Measurements from ENCODE around the gene DOCK10. TPM values are rescaled to one million over a fixed set of nuclear protein-coding genes. Genes with fewer than 3 reads are reported as not detected.

The DOCK10 gene
- total RNA-seq, 2 experiments from 2014 or later = 40.8 to 68.2 TPM

DNA sequence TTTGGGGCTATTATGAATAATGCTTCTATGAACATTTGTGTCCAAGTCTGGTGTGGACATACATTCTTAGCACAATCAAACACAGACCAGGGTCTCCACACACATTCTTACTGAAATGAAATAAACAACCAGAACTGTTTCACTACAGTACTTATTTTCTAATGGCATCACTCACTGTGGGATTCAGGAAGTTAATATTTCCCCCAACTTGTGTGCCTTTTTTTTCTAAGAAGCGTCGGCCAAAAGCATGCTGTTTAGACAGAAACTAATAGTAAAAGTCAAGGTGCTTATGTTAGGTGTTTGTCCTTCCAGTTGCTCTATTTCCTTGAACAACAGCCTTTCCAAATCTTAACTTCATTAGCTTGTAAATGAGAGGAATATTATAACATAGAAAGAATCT lies 117.6 kb downstream of the DOCK10 start:
- Histone ChIP-seq H3K4me3 (ENCODE audit: low read depth, low read length, poor library complexity, severe bottlenecking) (no peak overlapping the region), H3K79me2 (ENCODE audit: insufficient read depth, low read depth, low read length) (peaks cover 19% of the 10 kb centered on the region; the same call in 1 of the 2 replicates), H3K9me2 (ENCODE audit: insufficient read depth, low read length) (no peaks in the 10 kb centered on the region), H4K20me1 (ENCODE audit: insufficient read depth, low read length) (no peaks in the 10 kb centered on the region), H2AFZ (ENCODE audit: low read length) (no peak overlapping the region), H3K27ac (ENCODE audit: low read depth, low read length, poor library complexity, severe bottlenecking) (no peak overlapping the region), H3K9me3 (ENCODE audit: low read length) (no peaks in the 10 kb centered on the region), H3K4me2 (ENCODE audit: low read length) (no peak overlapping the region), H3K4me1 (ENCODE audit: insufficient read depth, low read length, poor library complexity, severe bottlenecking) (peaks cover 64% of the 10 kb centered on the region), H3K36me3 (ENCODE audit: insufficient read depth, low read length) (peaks cover 56% of the 10 kb centered on the region)
- ChIA-PET POLR2A (interaction anchor here (3.7 kb wide), 1 partner anchor 18 kb away, joined by 15 read pairs; no protein-coding TSS in a partner anchor), CTCF (ENCODE audit: unreplicated experiment) (no interaction called here)
- TF ChIP-seq, protein P1, sequence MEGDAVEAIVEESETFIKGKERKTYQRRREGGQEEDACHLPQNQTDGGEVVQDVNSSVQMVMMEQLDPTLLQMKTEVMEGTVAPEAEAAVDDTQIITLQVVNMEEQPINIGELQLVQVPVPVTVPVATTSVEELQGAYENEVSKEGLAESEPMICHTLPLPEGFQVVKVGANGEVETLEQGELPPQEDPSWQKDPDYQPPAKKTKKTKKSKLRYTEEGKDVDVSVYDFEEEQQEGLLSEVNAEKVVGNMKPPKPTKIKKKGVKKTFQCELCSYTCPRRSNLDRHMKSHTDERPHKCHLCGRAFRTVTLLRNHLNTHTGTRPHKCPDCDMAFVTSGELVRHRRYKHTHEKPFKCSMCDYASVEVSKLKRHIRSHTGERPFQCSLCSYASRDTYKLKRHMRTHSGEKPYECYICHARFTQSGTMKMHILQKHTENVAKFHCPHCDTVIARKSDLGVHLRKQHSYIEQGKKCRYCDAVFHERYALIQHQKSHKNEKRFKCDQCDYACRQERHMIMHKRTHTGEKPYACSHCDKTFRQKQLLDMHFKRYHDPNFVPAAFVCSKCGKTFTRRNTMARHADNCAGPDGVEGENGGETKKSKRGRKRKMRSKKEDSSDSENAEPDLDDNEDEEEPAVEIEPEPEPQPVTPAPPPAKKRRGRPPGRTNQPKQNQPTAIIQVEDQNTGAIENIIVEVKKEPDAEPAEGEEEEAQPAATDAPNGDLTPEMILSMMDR (conservative IDR thresholded peaks at IDR 0.05; ENCODE audit: low read length) = no peak
- TF ChIP-seq EZH2phosphoT487 (IDR thresholded peaks at IDR 0.05; ENCODE audit: borderline replicate concordance, low read depth, low read length) = no peak
- DNase-seq (ENCODE audit: low spot score) = no peak
- intact Hi-C loops (cut with micrococcal nuclease; ENCODE audit: unreplicated experiment) = no loop called here
- BruUV-seq (replicated peaks) = no TSS peak

GRCh38 chr2:224922142-224922727 lies 120.0 kb downstream of the DOCK10 start:
- CTCF ChIA-PET (ENCODE audit: unreplicated experiment) = interaction anchor here (0.9 kb wide), 1 partner anchor 10 kb away, joined by 3 read pairs; no protein-coding TSS in a partner anchor
- TF ChIP-seq, protein P1 (conservative IDR thresholded peaks at IDR 0.05; ENCODE audit: low read length) = no peak
- no peak for TF ChIP-seq EZH2phosphoT487 (IDR thresholded peaks at IDR 0.05; ENCODE audit: borderline replicate concordance, low read depth, low read length)
- peaks cover 68% of the 10 kb centered on the region for H3K4me1 ChIP-seq (ENCODE audit: insufficient read depth, low read length, poor library complexity, severe bottlenecking)
- no peaks in the 10 kb centered on the region for H3K9me2 ChIP-seq (ENCODE audit: insufficient read depth, low read length)
- peak overlapping the region; percentile 32 for H3K4me3 ChIP-seq (ENCODE audit: low read depth, low read length, poor library complexity, severe bottlenecking)
- H3K4me2 ChIP-seq (ENCODE audit: low read length) = peak overlapping the region; percentile 68
- peaks cover 19% of the 10 kb centered on the region; the same call in 1 of the 2 replicates for H3K79me2 ChIP-seq (ENCODE audit: insufficient read depth, low read depth, low read length)
- peak; percentile 85 for DNase-seq (ENCODE audit: low spot score)
- no peak overlapping the region for H2AFZ ChIP-seq (ENCODE audit: low read length)
- peak overlapping the region; percentile 71 for H3K27ac ChIP-seq (ENCODE audit: low read depth, low read length, poor library complexity, severe bottlenecking)
- H3K36me3 ChIP-seq (ENCODE audit: insufficient read depth, low read length) = peaks cover 50% of the 10 kb centered on the region
- BruUV-seq (replicated peaks) = no TSS peak
- H3K9me3 ChIP-seq (ENCODE audit: low read length) = no peaks in the 10 kb centered on the region
- POLR2A ChIA-PET = interaction anchor here (0.6 to 1.8 kb wide), 14 partner anchors 11 to 1023 kb away, joined by 3 to 12 read pairs (median 4); no protein-coding TSS in a partner anchor
- intact Hi-C loops (cut with micrococcal nuclease; ENCODE audit: unreplicated experiment) = loop anchor here (2.0 kb wide), 1 partner anchor 81 kb away; no protein-coding TSS in a partner anchor
- H4K20me1 ChIP-seq (ENCODE audit: insufficient read depth, low read length) = no peaks in the 10 kb centered on the region
